WTC11 (cell line): ENCODE results near the gene AGPAT3. TPM values are rescaled to one million over a fixed set of nuclear protein-coding genes. Genes with fewer than 3 reads are reported as not detected.

Source experiments
- ATAC-seq: fragments of 200-7000 bp; cut with Tn5 transposase; 2 replicates; pipeline ENCODE4 v1.10.0; 2021; ENCODE audit warnings: mild to moderate bottlenecking, moderate library complexity
- CTCF ChIA-PET: fragments of 300-600 bp; sonication (Branson Sonifier 250); formaldehyde crosslinking; loops from one replicate; lab custom pipeline; 2021; ENCODE audit warnings: antibody characterized with exemption; lab: Charles Lee
- POLR2A ChIA-PET: fragments of 350-600 bp; sonication (Branson Sonifier 250); formaldehyde crosslinking; loops from one replicate; lab custom pipeline; 2021; ENCODE audit warnings: antibody characterized with exemption; lab: Charles Lee
- DNase-seq: peaks from one replicate; pipeline ENCODE4 v3.0.0; 2021; ENCODE audit warnings: low spot score
- H3K27ac Mint-ChIP-seq: 2 replicates; pipeline ENCODE4 v1.8.0; 2021; ENCODE audit warnings: mixed read lengths
- H3K27me3 Mint-ChIP-seq: 2 replicates; pipeline ENCODE4 v1.8.0; 2021; ENCODE audit warnings: low read depth, mild to moderate bottlenecking, moderate library complexity, mixed read lengths
- H3K36me3 Mint-ChIP-seq: 2 replicates; pipeline ENCODE4 v1.8.0; 2021; ENCODE audit warnings: mixed read lengths
- H3K4me1 Mint-ChIP-seq: 2 replicates; pipeline ENCODE4 v1.8.0; 2022; ENCODE audit warnings: mixed read lengths
- H3K4me3 Mint-ChIP-seq: 2 replicates; pipeline ENCODE4 v1.8.0; 2021; ENCODE audit warnings: mild to moderate bottlenecking, moderate library complexity, mixed read lengths
- H3K9me3 Mint-ChIP-seq: 2 replicates; pipeline ENCODE4 v1.8.0; 2021; ENCODE audit warnings: mixed read lengths
- ELF4 ChIP-seq: sonication (generic); formaldehyde crosslinking; IDR thresholded peaks from 2 replicates; pipeline ENCODE4 v1.8.1; 2022; ENCODE audit warnings: low read depth, mild to moderate bottlenecking, moderate library complexity, missing genetic modification reagents
- FOXJ3 ChIP-seq: sonication (generic); formaldehyde crosslinking; IDR thresholded peaks from 2 replicates; pipeline ENCODE4 v1.9.0; 2021; ENCODE audit warnings: missing genetic modification reagents, mild to moderate bottlenecking, borderline replicate concordance
- GABPB1 ChIP-seq: sonication (generic); formaldehyde crosslinking; IDR thresholded peaks from 2 replicates; pipeline ENCODE4 v1.8.1; 2023; ENCODE audit warnings: mild to moderate bottlenecking, missing genetic modification reagents
- GTF2I ChIP-seq: fragments of 250-450 bp; sonication (Bioruptor Pico); conservative IDR thresholded peaks from 2 replicates; pipeline ENCODE4 v1.4.0; 2021; ENCODE audit warnings: mild to moderate bottlenecking
- HMGA2 ChIP-seq: fragments of 250-450 bp; sonication (Bioruptor Pico); IDR thresholded peaks from 2 replicates; pipeline ENCODE4 v1.4.0; 2021; ENCODE audit warnings: mild to moderate bottlenecking, moderate library complexity
- JAZF1 ChIP-seq: fragments of 250-450 bp; sonication (Bioruptor Pico); IDR thresholded peaks from 2 replicates; pipeline ENCODE4 v1.9.0; 2021; ENCODE audit warnings: moderate library complexity, mild to moderate bottlenecking, inconsistent platforms
- MYBL2 ChIP-seq: sonication (generic); formaldehyde crosslinking; IDR thresholded peaks from 2 replicates; pipeline ENCODE4 v1.8.1; 2023; ENCODE audit warnings: mild to moderate bottlenecking, moderate library complexity, missing genetic modification reagents
- RELA ChIP-seq: sonication (generic); formaldehyde crosslinking; IDR thresholded peaks from 2 replicates; pipeline ENCODE4 v1.8.1; 2022; ENCODE audit warnings: missing genetic modification reagents, mild to moderate bottlenecking, borderline replicate concordance
- STAT6 ChIP-seq: sonication (generic); formaldehyde crosslinking; conservative IDR thresholded peaks from 2 replicates; pipeline ENCODE4 v1.8.1; 2023; ENCODE audit warnings: mild to moderate bottlenecking, low read depth, missing genetic modification reagents, moderate library complexity
- TEAD1 ChIP-seq: sonication (generic); formaldehyde crosslinking; IDR thresholded peaks from 2 replicates; pipeline ENCODE4 v1.8.0; 2022; ENCODE audit warnings: mild to moderate bottlenecking, missing genetic modification reagents
- USF1 ChIP-seq: sonication (generic); formaldehyde crosslinking; IDR thresholded peaks from 2 replicates; pipeline ENCODE4 v1.8.0; 2022; ENCODE audit warnings: mild to moderate bottlenecking, missing genetic modification reagents
- USF2 ChIP-seq: sonication (generic); formaldehyde crosslinking; IDR thresholded peaks from 2 replicates; pipeline ENCODE4 v1.8.1; 2023; ENCODE audit warnings: mild to moderate bottlenecking, missing genetic modification reagents, moderate library complexity
- ZNF671 ChIP-seq: fragments of 250-450 bp; sonication (Bioruptor Pico); IDR thresholded peaks from 2 replicates; pipeline ENCODE4 v1.8.0; 2021; ENCODE audit warnings: mild to moderate bottlenecking
- total RNA-seq: library from RNA; stranded (reverse); gene quantifications from 3 replicates; pipeline ENCODE4 v1.2.3, GENCODE V29; 2021
- TF ChIP-seq, protein P1 (sequence below): sonication (generic); formaldehyde crosslinking; IDR thresholded peaks from 2 replicates; pipeline ENCODE4 v1.8.0; 2023; ENCODE audit warnings: missing genetic modification reagents, mild to moderate bottlenecking, borderline replicate concordance
- TF ChIP-seq, protein P2 (sequence below): sonication (generic); formaldehyde crosslinking; IDR thresholded peaks from 2 replicates; pipeline ENCODE4 v1.8.0; 2022; ENCODE audit warnings: mild to moderate bottlenecking, missing genetic modification reagents

AGPAT3 gene
- total RNA-seq, 1 experiment from 2014 or later, result 5.6 TPM

DNA sequence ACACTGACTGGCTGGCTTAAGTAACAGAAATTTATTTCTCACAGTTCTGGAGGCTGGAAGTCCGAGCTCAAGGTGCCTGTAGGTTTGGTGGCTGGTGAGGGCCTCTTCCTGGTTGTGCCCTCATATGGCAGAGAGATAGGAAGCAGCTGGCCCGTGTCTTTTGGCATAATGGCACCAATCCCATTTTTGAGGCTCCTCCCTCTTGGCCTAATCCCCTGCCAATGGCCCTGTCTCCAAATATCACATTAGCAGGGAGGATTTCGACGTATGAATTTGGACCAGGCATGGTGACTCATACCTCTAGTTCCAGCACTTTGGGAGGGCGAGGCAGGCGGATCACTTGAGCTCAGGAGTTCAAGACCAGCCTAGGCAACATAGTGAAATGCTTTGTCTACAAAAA is 37.4 kb downstream of the AGPAT3 start:
- Mint-ChIP-seq H3K4me1 (peaks cover 3% of the 10 kb centered on the region; the same call in 1 of the 2 replicates), H3K9me3 (peaks cover 21% of the 10 kb centered on the region), H3K36me3 (peaks cover 16% of the 10 kb centered on the region), H3K27me3 (peaks cover 10% of the 10 kb centered on the region; the same call in 1 of the 2 replicates), H3K27ac (no peak overlapping the region), H3K4me3 (no peak overlapping the region)
- POLR2A ChIA-PET, result no interaction called here
- CTCF ChIA-PET, result no interaction called here
- no peak for ATAC-seq
- DNase-seq, result no peak
- TF ChIP-seq, protein P1, sequence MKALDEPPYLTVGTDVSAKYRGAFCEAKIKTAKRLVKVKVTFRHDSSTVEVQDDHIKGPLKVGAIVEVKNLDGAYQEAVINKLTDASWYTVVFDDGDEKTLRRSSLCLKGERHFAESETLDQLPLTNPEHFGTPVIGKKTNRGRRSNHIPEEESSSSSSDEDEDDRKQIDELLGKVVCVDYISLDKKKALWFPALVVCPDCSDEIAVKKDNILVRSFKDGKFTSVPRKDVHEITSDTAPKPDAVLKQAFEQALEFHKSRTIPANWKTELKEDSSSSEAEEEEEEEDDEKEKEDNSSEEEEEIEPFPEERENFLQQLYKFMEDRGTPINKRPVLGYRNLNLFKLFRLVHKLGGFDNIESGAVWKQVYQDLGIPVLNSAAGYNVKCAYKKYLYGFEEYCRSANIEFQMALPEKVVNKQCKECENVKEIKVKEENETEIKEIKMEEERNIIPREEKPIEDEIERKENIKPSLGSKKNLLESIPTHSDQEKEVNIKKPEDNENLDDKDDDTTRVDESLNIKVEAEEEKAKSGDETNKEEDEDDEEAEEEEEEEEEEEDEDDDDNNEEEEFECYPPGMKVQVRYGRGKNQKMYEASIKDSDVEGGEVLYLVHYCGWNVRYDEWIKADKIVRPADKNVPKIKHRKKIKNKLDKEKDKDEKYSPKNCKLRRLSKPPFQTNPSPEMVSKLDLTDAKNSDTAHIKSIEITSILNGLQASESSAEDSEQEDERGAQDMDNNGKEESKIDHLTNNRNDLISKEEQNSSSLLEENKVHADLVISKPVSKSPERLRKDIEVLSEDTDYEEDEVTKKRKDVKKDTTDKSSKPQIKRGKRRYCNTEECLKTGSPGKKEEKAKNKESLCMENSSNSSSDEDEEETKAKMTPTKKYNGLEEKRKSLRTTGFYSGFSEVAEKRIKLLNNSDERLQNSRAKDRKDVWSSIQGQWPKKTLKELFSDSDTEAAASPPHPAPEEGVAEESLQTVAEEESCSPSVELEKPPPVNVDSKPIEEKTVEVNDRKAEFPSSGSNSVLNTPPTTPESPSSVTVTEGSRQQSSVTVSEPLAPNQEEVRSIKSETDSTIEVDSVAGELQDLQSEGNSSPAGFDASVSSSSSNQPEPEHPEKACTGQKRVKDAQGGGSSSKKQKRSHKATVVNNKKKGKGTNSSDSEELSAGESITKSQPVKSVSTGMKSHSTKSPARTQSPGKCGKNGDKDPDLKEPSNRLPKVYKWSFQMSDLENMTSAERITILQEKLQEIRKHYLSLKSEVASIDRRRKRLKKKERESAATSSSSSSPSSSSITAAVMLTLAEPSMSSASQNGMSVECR (CRISPR knock-in tag), result no peak
- TF ChIP-seq MYBL2 (CRISPR knock-in tag) (no peak), USF2 (CRISPR knock-in tag) (no peak), FOXJ3 (CRISPR knock-in tag) (no peak)

- CTCF ChIA-PET, result no interaction called here
- POLR2A ChIA-PET, result no interaction called here
- ATAC-seq (no peak), DNase-seq (no peak)
- Mint-ChIP-seq H3K4me1 (peaks cover 3% of the 10 kb centered on the region; the same call in 1 of the 2 replicates), H3K27ac (no peak overlapping the region), H3K4me3 (no peak overlapping the region), H3K36me3 (peaks cover 7% of the 10 kb centered on the region), H3K27me3 (peaks cover 3% of the 10 kb centered on the region; the same call in 1 of the 2 replicates), H3K9me3 (peaks cover 13% of the 10 kb centered on the region)
- TF ChIP-seq, protein P2, sequence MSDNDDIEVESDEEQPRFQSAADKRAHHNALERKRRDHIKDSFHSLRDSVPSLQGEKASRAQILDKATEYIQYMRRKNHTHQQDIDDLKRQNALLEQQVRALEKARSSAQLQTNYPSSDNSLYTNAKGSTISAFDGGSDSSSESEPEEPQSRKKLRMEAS (CRISPR knock-in tag), result no peak
- no peak for TF ChIP-seq GTF2I (CRISPR knock-in tag)
- TF ChIP-seq JAZF1, result no peak
- TF ChIP-seq USF1, result no peak
- no peak for TF ChIP-seq ZNF671 (CRISPR knock-in tag)
- TF ChIP-seq TEAD1 (CRISPR knock-in tag), result no peak
- TF ChIP-seq GABPB1 (CRISPR knock-in tag), result no peak
- TF ChIP-seq RELA (CRISPR knock-in tag), result no peak
- no peak for TF ChIP-seq HMGA2 (CRISPR knock-in tag)
- TF ChIP-seq ELF4, result no peak
- TF ChIP-seq STAT6 (CRISPR knock-in tag), result no peak
These were observed 38.5 kb downstream of the AGPAT3 start for GRCh38 chr21:43903451-43904091.
